Activated naive CD4-positive, alpha-beta T cell treated with anti-CD3 and anti-CD28 coated beads for 36 hours (primary cell): ENCODE measurements around the gene KCNC4. TPM values are rescaled to one million over a fixed set of nuclear protein-coding genes. Genes with fewer than 3 reads are reported as not detected.
A peak's percentile ranks its signal among the peaks of the same experiment; 100 is the strongest.

Experiments
- CTCF ChIA-PET: fragments of 350-600 bp; sonication (Branson Sonifier 250); formaldehyde crosslinking; loops from one replicate; lab custom pipeline; 2021; ENCODE audit warnings: antibody characterized with exemption; lab: Charles Lee
- DNase-seq: peaks from one replicate; pipeline ENCODE4 v3.0.0-alpha.2; 2020
- H3K27ac Mint-ChIP-seq: one replicate; pipeline ENCODE4 v1.8.0; 2021; ENCODE audit warnings: mild to moderate bottlenecking, mixed read lengths
- H3K27me3 Mint-ChIP-seq: one replicate; pipeline ENCODE4 v1.8.0; 2021; ENCODE audit warnings: low read depth, mixed read lengths
- H3K36me3 Mint-ChIP-seq: one replicate; pipeline ENCODE4 v1.8.0; 2021; ENCODE audit warnings: low read depth, mixed read lengths
- H3K4me1 Mint-ChIP-seq: one replicate; pipeline ENCODE4 v1.8.0; 2021; ENCODE audit warnings: low read depth, mixed read lengths
- H3K4me3 Mint-ChIP-seq: one replicate; pipeline ENCODE4 v1.8.0; 2021; ENCODE audit warnings: mild to moderate bottlenecking, moderate library complexity, mixed read lengths
- H3K9me3 Mint-ChIP-seq: one replicate; pipeline ENCODE4 v1.8.0; 2021; ENCODE audit warnings: mixed read lengths
- intact Hi-C: fragments of 100-400 bp; cut with micrococcal nuclease; formaldehyde crosslinking; loops from one replicate; pipeline ENCODE4 v1.15.1; 2023
- total RNA-seq, 2 experiments: library from RNA; stranded (reverse); gene quantifications; one replicate each; pipeline ENCODE4 v1.2.3, GENCODE V29; 2021

KCNC4 gene
- total RNA-seq, 2 experiments from 2014 or later: 9.7 TPM

DNA sequence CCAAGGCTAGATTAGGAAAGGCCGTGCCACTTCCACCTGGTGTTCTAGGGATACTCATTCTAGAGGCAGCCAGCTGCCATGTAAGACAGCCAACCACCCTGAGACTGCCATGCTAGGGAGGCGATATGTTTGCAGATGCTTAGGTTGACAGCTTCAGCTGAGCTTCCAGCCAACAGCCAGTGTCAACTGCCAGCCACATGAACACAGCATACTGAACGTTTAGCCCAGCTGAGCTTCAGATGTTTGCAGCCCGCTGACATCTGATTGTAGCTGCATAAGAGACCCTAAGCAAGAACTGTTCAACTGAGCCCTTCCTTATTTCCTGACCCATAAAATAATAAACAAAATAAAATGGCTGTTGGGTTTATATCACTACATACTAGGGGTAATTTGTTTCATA lies 5.0 kb upstream of the KCNC4 start:
- intact Hi-C loops: no loop called here
- peaks cover 38% of the 10 kb centered on the region for H3K4me1 Mint-ChIP-seq
- no peaks in the 10 kb centered on the region for H3K27me3 Mint-ChIP-seq
- no peak overlapping the region for H3K4me3 Mint-ChIP-seq
- no peak overlapping the region for H3K27ac Mint-ChIP-seq
- DNase-seq: no peak
- no peaks in the 10 kb centered on the region for H3K36me3 Mint-ChIP-seq
- CTCF ChIA-PET: interaction anchor here (0.7 to 15.3 kb wide), 4 partner anchors 92 to 291 kb away, joined by 4 to 644 read pairs (median 88); no protein-coding TSS in a partner anchor
- no peaks in the 10 kb centered on the region for H3K9me3 Mint-ChIP-seq

DNA sequence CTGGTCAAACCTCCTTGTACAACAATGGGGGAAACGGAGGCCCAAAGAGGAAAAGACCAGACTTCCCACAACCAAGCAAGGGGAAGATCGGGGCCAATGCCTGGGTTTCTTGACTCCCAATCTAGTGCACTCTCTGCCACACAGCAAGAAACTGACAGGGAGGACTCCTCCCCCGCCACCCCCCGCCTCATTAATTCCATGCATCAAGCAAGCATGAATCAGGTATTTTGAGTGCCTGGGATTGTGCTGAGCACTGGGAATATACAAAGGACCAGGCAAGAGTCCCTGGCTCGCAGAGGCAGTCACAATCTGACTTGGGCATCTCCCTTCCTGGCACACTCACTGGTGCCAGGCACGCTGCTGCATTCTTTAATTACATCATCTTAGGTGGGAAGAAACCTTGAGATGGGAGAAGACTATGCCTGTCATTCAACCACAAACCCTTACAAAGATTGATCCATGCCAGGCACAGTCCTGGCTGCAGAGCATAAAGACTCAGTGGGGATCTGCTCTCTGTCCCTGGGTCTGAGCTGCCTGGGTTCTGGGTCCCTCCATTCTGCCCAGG lies 4.4 kb upstream of the KCNC4 start:
- no peak overlapping the region for H3K27ac Mint-ChIP-seq
- H3K27me3 Mint-ChIP-seq: no peaks in the 10 kb centered on the region
- no peak overlapping the region for H3K4me3 Mint-ChIP-seq
- intact Hi-C loops: no loop called here
- no peaks in the 10 kb centered on the region for H3K9me3 Mint-ChIP-seq
- CTCF ChIA-PET: interaction anchor here (0.7 to 15.3 kb wide), 8 partner anchors 9 to 290 kb away, joined by 3 to 644 read pairs (median 76); partner anchors contain the start of gene RBM15
- H3K36me3 Mint-ChIP-seq: no peaks in the 10 kb centered on the region
- no peak for DNase-seq
- H3K4me1 Mint-ChIP-seq: peaks cover 38% of the 10 kb centered on the region

DNA sequence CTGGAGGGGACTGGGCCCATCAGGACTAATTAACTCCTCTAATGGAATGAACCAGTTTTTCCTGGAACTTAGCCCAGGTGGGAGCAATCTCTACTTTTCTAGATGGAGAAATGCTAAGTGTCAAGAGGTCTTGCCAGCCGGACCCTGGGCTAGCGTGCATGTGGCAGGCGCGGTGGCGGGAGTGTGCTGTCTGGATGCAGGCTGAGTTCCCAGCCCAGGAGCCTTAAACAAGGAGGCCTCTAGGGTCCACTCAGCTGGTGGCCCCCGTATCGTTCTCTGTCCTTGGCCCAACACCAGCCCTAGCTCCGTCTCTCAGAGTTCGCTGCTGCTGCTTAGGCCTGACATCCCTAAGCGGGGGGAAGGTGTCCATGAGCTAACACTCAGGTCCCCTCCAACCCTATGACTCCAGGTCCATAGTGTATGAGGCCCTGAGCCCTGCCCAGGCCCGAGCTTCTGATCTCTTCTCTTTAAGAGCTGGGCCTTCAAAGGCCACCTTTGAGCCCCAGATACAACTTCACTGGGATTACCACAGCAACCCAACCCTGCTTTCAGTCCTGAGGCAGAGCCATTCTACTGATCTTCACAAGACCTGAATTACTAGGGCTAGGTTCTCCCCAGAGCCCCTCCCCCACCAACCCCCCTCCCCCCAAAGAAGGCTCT lies 3.7 kb upstream of the KCNC4 start:
- no peak for DNase-seq
- intact Hi-C loops: no loop called here
- Mint-ChIP-seq H3K27ac (no peak overlapping the region), H3K4me3 (no peak overlapping the region), H3K4me1 (peaks cover 39% of the 10 kb centered on the region), H3K9me3 (no peaks in the 10 kb centered on the region), H3K36me3 (no peaks in the 10 kb centered on the region), H3K27me3 (no peaks in the 10 kb centered on the region)
- CTCF ChIA-PET: interaction anchor here (0.9 to 15.3 kb wide), 17 partner anchors 9 to 302 kb away, joined by 3 to 644 read pairs (median 11); partner anchors contain the start of genes LAMTOR5 and RBM15

DNA sequence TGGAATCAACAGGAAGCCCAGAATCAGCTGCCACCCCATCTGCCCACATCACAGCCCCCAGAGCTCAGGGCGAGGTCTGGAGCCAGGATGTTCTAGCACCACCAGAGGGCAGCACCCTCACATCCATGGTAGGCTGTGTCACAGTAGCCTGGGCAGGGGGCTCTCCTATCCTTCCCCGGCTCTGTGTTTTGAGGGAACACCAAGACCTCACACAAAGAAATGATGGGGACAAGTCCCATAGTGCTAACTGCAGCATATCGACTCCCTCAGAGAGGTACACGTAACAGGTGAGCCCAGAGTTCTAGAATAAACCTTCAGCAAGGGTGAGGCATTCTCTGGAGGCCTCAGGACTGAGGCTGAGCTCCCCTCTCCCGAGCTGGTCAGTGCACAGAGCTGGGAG lies 2.3 kb upstream of the KCNC4 start:
- Mint-ChIP-seq H3K4me1 (peaks cover 45% of the 10 kb centered on the region), H3K36me3 (peaks cover 4% of the 10 kb centered on the region), H3K27me3 (no peaks in the 10 kb centered on the region), H3K27ac (no peak overlapping the region), H3K4me3 (no peak overlapping the region), H3K9me3 (no peaks in the 10 kb centered on the region)
- CTCF ChIA-PET: interaction anchor here (0.6 to 15.3 kb wide), 52 partner anchors 9 to 301 kb away, joined by 3 to 644 read pairs (median 6); partner anchors contain the start of genes LAMTOR5 and RBM15
- DNase-seq: peak; percentile 89
- intact Hi-C loops: loop anchor here (1.0 kb wide), 3 partner anchors 54 to 288 kb away; no protein-coding TSS in a partner anchor

DNA sequence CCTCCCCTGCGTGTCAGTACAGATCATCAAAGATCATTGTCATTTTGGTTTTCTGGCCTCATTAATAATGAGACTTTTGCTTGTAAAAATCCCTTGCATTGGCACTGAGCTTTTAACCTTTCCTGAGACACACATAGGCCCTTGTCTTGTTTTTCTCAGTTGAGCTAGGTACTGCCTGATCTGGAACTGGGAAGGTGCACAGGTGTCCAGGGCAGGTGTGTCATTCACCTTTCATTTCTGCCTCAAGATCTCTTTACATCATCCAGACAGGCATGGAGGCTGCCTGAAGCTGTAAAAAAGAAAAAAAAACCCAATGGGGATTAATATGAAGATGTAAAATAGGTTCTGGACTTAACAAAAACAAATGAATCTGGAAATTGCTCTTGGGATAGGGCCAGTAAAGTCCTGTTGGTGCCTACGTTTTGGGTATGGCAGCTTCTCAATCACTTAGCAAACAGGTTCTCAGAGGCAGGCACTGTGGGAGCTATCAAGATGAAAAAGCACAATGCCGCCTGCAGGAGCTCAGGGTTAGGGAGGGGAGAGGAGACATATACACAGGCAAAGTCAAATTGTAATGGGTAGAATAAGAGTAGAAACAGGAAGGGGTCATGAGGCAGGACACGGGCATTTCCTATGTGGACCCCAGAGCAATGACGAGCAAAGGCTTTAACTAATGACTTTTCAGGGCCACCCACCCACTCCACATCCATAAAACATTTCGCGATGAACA lies 1.0 kb upstream of the KCNC4 start:
- DNase-seq: no peak
- Mint-ChIP-seq H3K27me3 (no peaks in the 10 kb centered on the region), H3K4me3 (peak overlapping the region; percentile 80), H3K4me1 (peaks cover 43% of the 10 kb centered on the region), H3K9me3 (no peaks in the 10 kb centered on the region), H3K27ac (peak overlapping the region; percentile 85), H3K36me3 (peaks cover 4% of the 10 kb centered on the region)
- intact Hi-C loops: loop anchor here (1.0 kb wide), 1 partner anchor 53 kb away; no protein-coding TSS in a partner anchor
- CTCF ChIA-PET: interaction anchor here (0.6 to 15.3 kb wide), 25 partner anchors 9 to 1142 kb away, joined by 3 to 644 read pairs (median 9); partner anchors contain the start of genes LAMTOR5 and RBM15

DNA sequence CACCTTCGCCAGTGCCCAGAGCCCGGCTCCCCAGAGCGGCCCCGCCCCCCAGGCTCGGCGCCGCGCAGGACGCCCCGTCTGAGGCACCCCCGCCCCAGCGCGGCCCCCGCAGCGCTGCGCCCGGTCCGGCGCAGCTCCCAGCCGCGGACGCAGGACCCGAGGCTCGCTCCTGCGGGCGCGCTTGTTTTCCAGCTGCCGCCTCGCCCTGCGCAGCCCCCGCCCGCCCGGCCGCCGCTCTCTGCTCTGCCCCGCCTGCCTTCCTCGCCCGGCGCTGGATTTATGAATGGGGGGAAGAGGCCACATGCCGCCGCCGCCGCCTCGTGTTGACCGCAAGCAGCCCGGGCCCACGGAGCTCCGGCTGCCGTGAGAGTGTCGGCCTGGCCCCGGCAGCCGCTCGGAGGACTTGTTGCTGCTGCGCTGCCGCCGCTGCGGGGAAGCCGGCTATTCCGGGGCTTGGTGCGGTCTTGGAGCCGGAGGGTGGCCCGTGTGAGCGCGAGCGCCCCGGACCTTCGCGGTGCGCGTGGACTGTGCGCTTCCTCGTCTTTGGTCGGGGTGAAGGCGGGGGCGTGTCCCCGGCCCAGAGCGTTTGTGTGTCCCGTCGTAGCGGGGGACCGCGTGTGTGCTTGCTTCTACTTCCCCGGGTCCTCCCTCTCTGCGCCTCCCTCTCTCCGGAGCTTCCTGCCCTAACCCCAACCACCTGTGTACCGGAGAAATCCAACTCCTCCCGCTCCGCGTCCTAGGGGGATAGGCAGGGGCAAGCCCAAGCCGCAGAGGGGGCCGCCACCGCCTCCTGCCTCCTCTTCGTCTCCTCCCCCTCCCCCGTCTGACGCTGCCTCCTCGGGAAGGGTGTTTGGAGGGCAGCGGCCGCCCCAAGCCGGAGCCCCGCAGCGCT lies 736 bp downstream of the KCNC4 start:
- H3K4me3 Mint-ChIP-seq: peak overlapping the region; percentile 86
- CTCF ChIA-PET: interaction anchor here (1.0 to 15.3 kb wide), 6 partner anchors 14 to 286 kb away, joined by 3 to 644 read pairs (median 68); partner anchors contain the start of gene RBM15
- intact Hi-C loops: loop anchor here (1.0 to 2.0 kb wide), 3 partner anchors 25 to 196 kb away; partner anchors contain the start of gene LAMTOR5
- no peak overlapping the region for H3K27ac Mint-ChIP-seq
- peaks cover 4% of the 10 kb centered on the region for H3K36me3 Mint-ChIP-seq
- peaks cover 49% of the 10 kb centered on the region for H3K4me1 Mint-ChIP-seq
- H3K27me3 Mint-ChIP-seq: no peaks in the 10 kb centered on the region
- DNase-seq: peak; percentile 67
- H3K9me3 Mint-ChIP-seq: no peaks in the 10 kb centered on the region

DNA sequence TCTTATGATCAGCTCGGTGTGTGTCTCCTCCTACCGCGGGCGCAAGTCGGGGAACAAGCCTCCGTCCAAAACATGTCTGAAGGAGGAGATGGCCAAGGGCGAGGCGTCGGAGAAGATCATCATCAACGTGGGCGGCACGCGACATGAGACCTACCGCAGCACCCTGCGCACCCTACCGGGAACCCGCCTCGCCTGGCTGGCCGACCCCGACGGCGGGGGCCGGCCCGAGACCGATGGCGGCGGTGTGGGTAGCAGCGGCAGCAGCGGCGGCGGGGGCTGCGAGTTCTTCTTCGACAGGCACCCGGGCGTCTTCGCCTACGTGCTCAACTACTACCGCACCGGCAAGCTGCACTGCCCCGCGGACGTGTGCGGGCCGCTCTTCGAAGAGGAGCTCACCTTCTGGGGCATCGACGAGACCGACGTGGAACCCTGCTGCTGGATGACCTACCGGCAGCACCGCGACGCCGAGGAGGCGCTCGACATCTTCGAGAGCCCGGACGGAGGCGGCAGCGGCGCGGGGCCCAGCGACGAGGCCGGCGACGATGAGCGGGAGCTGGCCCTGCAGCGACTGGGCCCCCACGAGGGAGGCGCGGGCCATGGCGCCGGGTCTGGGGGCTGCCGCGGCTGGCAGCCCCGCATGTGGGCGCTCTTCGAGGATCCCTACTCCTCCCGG lies 1.5 kb downstream of the KCNC4 start:
- H3K4me3 Mint-ChIP-seq: peak overlapping the region; percentile 86
- peaks cover 55% of the 10 kb centered on the region for H3K4me1 Mint-ChIP-seq
- peaks cover 4% of the 10 kb centered on the region for H3K36me3 Mint-ChIP-seq
- no peaks in the 10 kb centered on the region for H3K9me3 Mint-ChIP-seq
- CTCF ChIA-PET: interaction anchor here (1.0 to 15.3 kb wide), 4 partner anchors 14 to 284 kb away, joined by 3 to 644 read pairs (median 3); partner anchors contain the start of gene RBM15
- no peak overlapping the region for H3K27ac Mint-ChIP-seq
- intact Hi-C loops: loop anchor here (2.0 kb wide), 1 partner anchor 195 kb away; the partner anchor contains the start of gene LAMTOR5
- no peaks in the 10 kb centered on the region for H3K27me3 Mint-ChIP-seq
- DNase-seq: no peak

DNA sequence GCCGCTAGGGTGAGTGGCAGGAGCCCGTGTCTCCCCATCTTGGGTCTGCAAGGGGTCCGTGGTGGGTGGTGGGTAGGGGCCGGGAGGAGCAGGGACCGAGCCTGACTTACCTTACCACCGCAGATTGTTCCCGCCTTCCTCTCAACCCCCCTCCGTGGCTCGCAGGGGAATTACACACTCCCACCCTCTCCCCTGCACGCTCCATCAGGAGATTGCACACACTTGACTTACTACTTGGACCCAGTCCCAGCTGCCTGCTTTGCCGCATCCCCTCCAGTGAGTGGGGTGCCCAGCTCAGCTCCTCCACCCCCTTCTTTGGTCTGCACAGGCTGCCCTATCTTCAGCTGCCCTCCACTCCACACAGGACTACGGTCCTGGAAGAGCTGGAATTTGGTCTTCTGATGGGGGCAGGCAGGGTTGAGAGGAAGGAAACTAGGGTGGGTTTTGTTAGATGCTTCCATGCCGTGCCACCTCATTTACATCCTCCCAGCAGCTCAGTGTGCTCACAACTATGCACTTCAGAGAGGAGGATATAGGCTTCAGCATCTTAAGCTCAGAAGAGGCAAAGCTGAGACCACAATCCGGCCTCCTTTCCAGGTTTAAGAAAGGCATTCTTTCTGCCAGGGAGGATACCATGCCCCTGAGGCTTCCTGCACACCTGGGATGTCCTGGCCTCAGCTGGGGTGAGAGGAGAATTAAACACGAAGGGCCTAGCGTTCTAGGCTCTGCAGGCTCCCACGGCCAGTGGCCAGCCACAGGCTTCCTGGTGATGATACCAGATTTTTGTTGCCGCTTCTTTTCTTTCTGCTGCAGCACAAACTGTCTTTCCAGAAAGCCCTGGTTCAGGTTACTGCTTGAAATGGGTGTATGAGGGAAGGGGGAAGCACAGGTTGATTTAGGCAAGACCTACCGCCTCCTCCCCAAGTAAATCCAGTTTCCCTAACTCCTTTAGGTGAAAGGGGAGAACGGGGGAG lies 2.3 kb downstream of the KCNC4 start:
- DNase-seq: no peak
- H3K36me3 Mint-ChIP-seq: peaks cover 4% of the 10 kb centered on the region
- peaks cover 56% of the 10 kb centered on the region for H3K4me1 Mint-ChIP-seq
- no peaks in the 10 kb centered on the region for H3K27me3 Mint-ChIP-seq
- no peak overlapping the region for H3K27ac Mint-ChIP-seq
- CTCF ChIA-PET: interaction anchor here (1.0 to 15.3 kb wide), 5 partner anchors 9 to 284 kb away, joined by 3 to 644 read pairs (median 3); partner anchors contain the start of gene RBM15
- H3K9me3 Mint-ChIP-seq: no peaks in the 10 kb centered on the region
- intact Hi-C loops: no loop called here
- H3K4me3 Mint-ChIP-seq: peak overlapping the region; percentile 67

DNA sequence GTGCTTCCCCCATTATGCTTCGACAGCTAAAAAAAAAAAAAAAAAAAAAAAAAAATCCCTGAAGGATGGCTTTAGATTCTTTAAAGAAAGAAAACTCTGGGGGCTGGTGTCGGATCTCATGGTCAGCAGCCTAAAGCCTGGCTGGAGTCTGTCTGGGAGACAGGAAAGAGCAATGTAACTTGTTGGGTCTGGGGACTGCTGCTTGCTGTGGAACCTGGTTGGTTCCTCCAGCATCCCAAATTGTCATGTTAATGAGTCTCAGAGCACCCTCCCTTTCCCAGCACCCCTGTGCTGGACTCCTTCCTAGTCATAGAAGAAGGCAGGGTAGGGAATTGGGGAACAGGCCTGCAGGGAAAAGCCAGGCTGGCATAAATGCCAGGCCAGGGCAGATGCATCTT lies 3.0 kb downstream of the KCNC4 start:
- no peaks in the 10 kb centered on the region for H3K27me3 Mint-ChIP-seq
- intact Hi-C loops: no loop called here
- peaks cover 4% of the 10 kb centered on the region for H3K36me3 Mint-ChIP-seq
- peaks cover 56% of the 10 kb centered on the region for H3K4me1 Mint-ChIP-seq
- H3K27ac Mint-ChIP-seq: no peak overlapping the region
- no peaks in the 10 kb centered on the region for H3K9me3 Mint-ChIP-seq
- peak overlapping the region; percentile 10 for H3K4me3 Mint-ChIP-seq
- CTCF ChIA-PET: interaction anchor here (1.0 to 15.3 kb wide), 3 partner anchors 10 to 283 kb away, joined by 3 to 644 read pairs (median 4); no protein-coding TSS in a partner anchor
- DNase-seq: no peak
